Measurements from ENCODE around the gene DNAH1. TPM values are rescaled to one million over a fixed set of nuclear protein-coding genes. Genes with fewer than 3 reads are reported as not detected.

Gene DNAH1
- total and polyA plus RNA-seq, 7 donors, result 1.2 to 8.6 (median 4.6) TPM

- H3K9me3 ChIP-seq, result no peaks in the 10 kb centered on the region
- H3K27ac ChIP-seq, result no peak overlapping the region
- DNase-seq, result no peak
- no peaks in the 10 kb centered on the region for H3K4me1 ChIP-seq
- 79 to 91% methylated on average over 1 of the region's 1 CpG for WGBS, 2 donors
- H3K4me3 ChIP-seq, result no peak overlapping the region
- intact Hi-C loops (cut with DNase I), result no loop called here
- H3K36me3 ChIP-seq, result peaks cover 37 to 61% (median 42%) of the 10 kb centered on the region in 4 donors
- H3K27me3 ChIP-seq, result no peaks in the 10 kb centered on the region
- no peak for TF ChIP-seq EP300 (IDR thresholded peaks at IDR 0.05)
Observed at GRCh38 chr3:52401021-52401420, 84.9 kb downstream of the DNAH1 start.

GRCh38 chr3:52401551-52401950 lies 85.4 kb downstream of the DNAH1 start:
- no peak for DNase-seq
- Histone ChIP-seq H3K27me3 (no peaks in the 10 kb centered on the region), H3K4me1 (no peaks in the 10 kb centered on the region), H3K4me3 (no peak overlapping the region), H3K27ac (no peak overlapping the region), H3K9me3 (no peaks in the 10 kb centered on the region), H3K36me3 (peaks cover 42 to 66% (median 48%) of the 10 kb centered on the region in 4 donors)
- intact Hi-C loops (cut with DNase I), result no loop called here
- WGBS, 2 donors, result 98% methylated on average over 1 of the region's 1 CpG
- TF ChIP-seq CTCF (IDR thresholded peaks at IDR 0.05), result no peak
- no peak for TF ChIP-seq EP300 (IDR thresholded peaks at IDR 0.05)
- TF ChIP-seq POLR2AphosphoS5 (IDR thresholded peaks at IDR 0.05), result no peak
- TF ChIP-seq POLR2A (IDR thresholded peaks at IDR 0.05), result no peak

GRCh38 chr3:52402101-52402521 lies 86.0 kb downstream of the DNAH1 start:
- no peak overlapping the region for H3K27ac ChIP-seq
- no peaks in the 10 kb centered on the region for H3K9me3 ChIP-seq
- no peak for DNase-seq
- H3K4me3 ChIP-seq, result no peak overlapping the region
- intact Hi-C loops (cut with DNase I), result no loop called here
- H3K27me3 ChIP-seq, result no peaks in the 10 kb centered on the region
- peaks cover 0 to 3% (median 0%) of the 10 kb centered on the region in 4 donors for H3K4me1 ChIP-seq
- H3K36me3 ChIP-seq, result peaks cover 44 to 72% (median 53%) of the 10 kb centered on the region in 4 donors
- TF ChIP-seq CTCF (IDR thresholded peaks at IDR 0.05), result no peak
- TF ChIP-seq POLR2AphosphoS5 (IDR thresholded peaks at IDR 0.05), result no peak
- no peak for TF ChIP-seq EP300 (IDR thresholded peaks at IDR 0.05)
- no peak for TF ChIP-seq POLR2A (IDR thresholded peaks at IDR 0.05)
- 96 to 97% methylated on average over 16 of the region's 16 CpGs for WGBS, 2 donors

- no peak for TF ChIP-seq EP300 (IDR thresholded peaks at IDR 0.05)
- TF ChIP-seq POLR2AphosphoS5 (IDR thresholded peaks at IDR 0.05), result no peak
- Histone ChIP-seq H3K27me3 (no peaks in the 10 kb centered on the region), H3K27ac (no peak overlapping the region), H3K4me1 (peaks cover 0 to 10% (median 5%) of the 10 kb centered on the region in 4 donors), H3K9me3 (no peaks in the 10 kb centered on the region), H3K4me3 (no peak overlapping the region), H3K36me3 (peaks cover 44 to 79% (median 59%) of the 10 kb centered on the region in 4 donors)
- peak; percentile 38 for DNase-seq
- intact Hi-C loops (cut with DNase I), result no loop called here
- WGBS, 2 donors, result 94 to 95% methylated on average over 11 of the region's 11 CpGs
Observed at GRCh38 chr3:52402706-52403270, 86.7 kb downstream of the DNAH1 start.

GRCh38 chr3:52403271-52403841 lies 87.2 kb downstream of the DNAH1 start:
- WGBS, 2 donors, result 95 to 96% methylated on average over 19 of the region's 19 CpGs
- Histone ChIP-seq H3K27ac (no peak overlapping the region), H3K9me3 (no peaks in the 10 kb centered on the region), H3K4me3 (no peak overlapping the region), H3K4me1 (peaks cover 0 to 15% (median 10%) of the 10 kb centered on the region in 4 donors), H3K36me3 (peaks cover 44 to 82% (median 61%) of the 10 kb centered on the region in 4 donors), H3K27me3 (no peaks in the 10 kb centered on the region)
- no peak for TF ChIP-seq POLR2A (IDR thresholded peaks at IDR 0.05)
- intact Hi-C loops (cut with DNase I), result no loop called here
- DNase-seq, result peak; percentile 57

- Histone ChIP-seq H3K36me3 (peaks cover 44 to 82% (median 61%) of the 10 kb centered on the region in 4 donors), H3K4me1 (peaks cover 0 to 21% (median 16%) of the 10 kb centered on the region in 4 donors), H3K9me3 (no peaks in the 10 kb centered on the region), H3K27me3 (no peaks in the 10 kb centered on the region), H3K4me3 (no peak overlapping the region), H3K27ac (no peak overlapping the region)
- intact Hi-C loops (cut with DNase I), result no loop called here
- 92% methylated on average over 3 of the region's 3 CpGs for WGBS, 2 donors
- no peak for TF ChIP-seq POLR2A (IDR thresholded peaks at IDR 0.05)
- TF ChIP-seq CTCF (IDR thresholded peaks at IDR 0.05), result no peak
- TF ChIP-seq POLR2AphosphoS5 (IDR thresholded peaks at IDR 0.05), result no peak
- no peak for TF ChIP-seq EP300 (IDR thresholded peaks at IDR 0.05)
- peak; percentile 66 for DNase-seq
Observed at GRCh38 chr3:52403955-52404354, 87.8 kb downstream of the DNAH1 start.
